GM23338 (cell line): ENCODE measurements around the gene ALDH16A1.

ENCODE experiments used
- CTCF ChIP-seq, 2 experiments: fragments of 200-600 bp in 1 of 2; sonication (generic) in 1 of 2; conservative IDR thresholded peaks; 2 replicates each; pipeline versions ENCODE4 v1.5.1 to v1.6.1; 2016 to 2017; ENCODE audit warnings: antibody characterized with exemption in 2 of 2, low read depth in 2 of 2, mild to moderate bottlenecking in 2 of 2, moderate library complexity in 1 of 2
- EZH2 ChIP-seq: fragments of 200-600 bp; sonication (generic); IDR thresholded peaks from one replicate; pipeline ENCODE4 v1.8.0; 2017; ENCODE audit warnings: antibody characterized with exemption, mild to moderate bottlenecking, low read depth; ENCODE audit not compliant: unreplicated experiment
- EZH2phosphoT487 ChIP-seq: fragments of 200-600 bp; sonication (generic); IDR thresholded peaks from one replicate; pipeline ENCODE4 v1.8.1; 2018; ENCODE audit warnings: antibody characterized with exemption; ENCODE audit not compliant: unreplicated experiment
- POLR2AphosphoS5 ChIP-seq: IDR thresholded peaks from 2 replicates; pipeline ENCODE4 v1.6.1; 2016; ENCODE audit warnings: antibody characterized with exemption, low read depth

- no peak for TF ChIP-seq CTCF (conservative IDR thresholded peaks at IDR 0.05; ENCODE audit: low read depth in 2 of 2)
- no peak for TF ChIP-seq EZH2
- no peak for TF ChIP-seq POLR2AphosphoS5
- TF ChIP-seq EZH2phosphoT487, result no peak
These were observed 21.5 kb downstream of the ALDH16A1 start for GRCh38 chr19:49474542-49474924.
